HG03196 (cell line): ENCODE results near the gene MAP2.
A peak's percentile ranks its signal among the peaks of the same experiment; 100 is the strongest.

Experiments used
- ATAC-seq: cut with Tn5 transposase; IDR thresholded peaks from one replicate; pipeline ENCODE4 v1.9.1; 2021; ENCODE audit not compliant: unreplicated experiment

Gene MAP2

GRCh38 chr2:209423562-209424198 lies at the start of gene MAP2:
Gene MAP2, plus strand, starts transcription at chr2:209424047. Its CDS starts 229,124 bp downstream, at chr2:209653171.
- ATAC-seq = peak; percentile 96

GRCh38 chr2:209376686-209377085 lies 47.2 kb upstream of the MAP2 start:
- ATAC-seq = no peak

- peak; percentile 100 for ATAC-seq
Measured at GRCh38 chr2:209380293-209380692, 43.6 kb upstream of the MAP2 start.

GRCh38 chr2:209381091-209381490 lies 42.8 kb upstream of the MAP2 start:
- no peak for ATAC-seq

- ATAC-seq = no peak
Measured at GRCh38 chr2:209382775-209383174, 41.1 kb upstream of the MAP2 start.

GRCh38 chr2:209383212-209383611 lies 40.6 kb upstream of the MAP2 start:
- no peak for ATAC-seq

GRCh38 chr2:209387389-209387788 lies 36.5 kb upstream of the MAP2 start:
- ATAC-seq = no peak

- ATAC-seq = no peak
Measured at GRCh38 chr2:209388446-209389037, 35.3 kb upstream of the MAP2 start.

- ATAC-seq = no peak
Measured at GRCh38 chr2:209389171-209389618, 34.7 kb upstream of the MAP2 start.

GRCh38 chr2:209390839-209391238 lies 33.0 kb upstream of the MAP2 start:
- ATAC-seq = no peak

- ATAC-seq = no peak
Measured at GRCh38 chr2:209391776-209392401, 32.0 kb upstream of the MAP2 start.

- ATAC-seq = no peak
Measured at GRCh38 chr2:209395229-209395628, 28.6 kb upstream of the MAP2 start.

GRCh38 chr2:209395652-209396051 lies 28.2 kb upstream of the MAP2 start:
- ATAC-seq = no peak

- no peak for ATAC-seq
Measured at GRCh38 chr2:209398463-209398862, 25.4 kb upstream of the MAP2 start.

- ATAC-seq = no peak
Measured at GRCh38 chr2:209401788-209402187, 22.1 kb upstream of the MAP2 start.

- no peak for ATAC-seq
Measured at GRCh38 chr2:209411296-209411695, 12.6 kb upstream of the MAP2 start.

- no peak for ATAC-seq
Measured at GRCh38 chr2:209411718-209412117, 12.1 kb upstream of the MAP2 start.

- ATAC-seq = no peak
Measured at GRCh38 chr2:209413311-209414014, 10.4 kb upstream of the MAP2 start.

GRCh38 chr2:209416913-209417312 lies 6.9 kb upstream of the MAP2 start:
- ATAC-seq = no peak

GRCh38 chr2:209422191-209422754 lies 1.6 kb upstream of the MAP2 start:
- no peak for ATAC-seq

GRCh38 chr2:209424199-209424701 lies 403 bp downstream of the MAP2 start:
- ATAC-seq = peak; percentile 22
